ENCODE results near the gene SAMD4B. TPM values are rescaled to one million over a fixed set of nuclear protein-coding genes. Genes with fewer than 3 reads are reported as not detected.

Gene SAMD4B
- total and polyA plus RNA-seq, 2 donors from 2014 or later = 92.9 to 100 TPM

DNA sequence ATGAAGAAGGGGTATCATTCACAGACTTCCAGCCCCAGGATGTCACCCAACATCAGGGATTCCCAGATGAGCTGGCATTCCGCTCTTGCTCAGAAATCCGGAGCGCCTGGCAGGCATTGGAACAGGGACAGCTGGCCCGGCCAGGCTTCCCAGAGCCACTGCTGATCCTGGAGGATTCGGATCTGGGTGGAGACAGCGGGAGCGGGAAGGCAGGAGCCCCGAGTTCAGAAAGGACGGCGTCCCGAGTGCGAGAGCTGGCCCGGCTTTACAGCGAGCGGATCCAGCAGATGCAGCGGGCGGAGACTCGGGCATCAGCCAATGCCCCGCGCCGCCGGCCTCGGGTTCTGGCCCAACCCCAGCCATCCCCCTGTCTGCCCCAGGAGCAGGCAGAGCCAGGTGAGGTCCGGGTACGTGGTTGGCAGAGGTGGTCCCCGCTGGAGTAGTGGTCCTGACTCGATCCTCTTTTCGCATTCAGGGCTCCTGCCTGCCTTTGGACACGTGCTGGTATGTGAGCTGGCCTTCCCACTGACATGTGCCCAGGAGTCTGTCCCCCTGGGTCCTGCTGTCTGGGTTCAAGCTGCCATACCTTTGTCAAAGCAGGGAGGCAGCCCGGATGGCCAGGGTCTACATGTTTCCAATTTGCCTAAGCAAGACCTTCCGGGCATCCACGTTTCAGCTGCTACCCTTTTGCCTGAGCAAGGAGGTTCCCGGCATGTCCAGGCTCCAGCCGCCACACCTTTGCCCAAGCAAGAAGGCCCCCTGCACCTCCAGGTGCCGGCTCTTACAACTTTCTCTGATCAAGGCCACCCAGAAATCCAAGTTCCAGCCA, 81.3 kb downstream of the SAMD4B start:
- intact Hi-C loops (cut with DNase I) = no loop called here
- TF ChIP-seq, protein P1, sequence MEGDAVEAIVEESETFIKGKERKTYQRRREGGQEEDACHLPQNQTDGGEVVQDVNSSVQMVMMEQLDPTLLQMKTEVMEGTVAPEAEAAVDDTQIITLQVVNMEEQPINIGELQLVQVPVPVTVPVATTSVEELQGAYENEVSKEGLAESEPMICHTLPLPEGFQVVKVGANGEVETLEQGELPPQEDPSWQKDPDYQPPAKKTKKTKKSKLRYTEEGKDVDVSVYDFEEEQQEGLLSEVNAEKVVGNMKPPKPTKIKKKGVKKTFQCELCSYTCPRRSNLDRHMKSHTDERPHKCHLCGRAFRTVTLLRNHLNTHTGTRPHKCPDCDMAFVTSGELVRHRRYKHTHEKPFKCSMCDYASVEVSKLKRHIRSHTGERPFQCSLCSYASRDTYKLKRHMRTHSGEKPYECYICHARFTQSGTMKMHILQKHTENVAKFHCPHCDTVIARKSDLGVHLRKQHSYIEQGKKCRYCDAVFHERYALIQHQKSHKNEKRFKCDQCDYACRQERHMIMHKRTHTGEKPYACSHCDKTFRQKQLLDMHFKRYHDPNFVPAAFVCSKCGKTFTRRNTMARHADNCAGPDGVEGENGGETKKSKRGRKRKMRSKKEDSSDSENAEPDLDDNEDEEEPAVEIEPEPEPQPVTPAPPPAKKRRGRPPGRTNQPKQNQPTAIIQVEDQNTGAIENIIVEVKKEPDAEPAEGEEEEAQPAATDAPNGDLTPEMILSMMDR (IDR thresholded peaks at IDR 0.05; ENCODE audit: borderline replicate concordance, extremely low read depth, insufficient read depth) = no peak
- Histone ChIP-seq H3K27me3 (ENCODE audit: control insufficient read depth, insufficient read depth, low read length) (no peaks in the 10 kb centered on the region), H3K27ac (ENCODE audit: low read depth in 2 of 2, low read length in 2 of 2) (no peak overlapping the region), H3K4me3 (ENCODE audit: low read length in 3 of 3) (no peak overlapping the region), H3K9ac (ENCODE audit: low read length in 3 of 3) (no peak overlapping the region), H3K9me3 (ENCODE audit: control insufficient read depth in 2 of 3, insufficient read depth in 1 of 3, low read length in 3 of 3) (no peaks in the 10 kb centered on the region), H3K36me3 (ENCODE audit: control insufficient read depth in 2 of 3, insufficient read depth in 3 of 3, low read length in 3 of 3) (peaks cover 0 to 8% (median 2%) of the 10 kb centered on the region in 3 donors), H3K4me1 (ENCODE audit: control insufficient read depth in 2 of 3, insufficient read depth in 2 of 3, low read depth in 1 of 3, low read length in 3 of 3) (peaks cover 0 to 2% (median under 1%) of the 10 kb centered on the region in 3 donors)
- FAIRE-seq = no peak
- DNase-seq = no peak

DNA sequence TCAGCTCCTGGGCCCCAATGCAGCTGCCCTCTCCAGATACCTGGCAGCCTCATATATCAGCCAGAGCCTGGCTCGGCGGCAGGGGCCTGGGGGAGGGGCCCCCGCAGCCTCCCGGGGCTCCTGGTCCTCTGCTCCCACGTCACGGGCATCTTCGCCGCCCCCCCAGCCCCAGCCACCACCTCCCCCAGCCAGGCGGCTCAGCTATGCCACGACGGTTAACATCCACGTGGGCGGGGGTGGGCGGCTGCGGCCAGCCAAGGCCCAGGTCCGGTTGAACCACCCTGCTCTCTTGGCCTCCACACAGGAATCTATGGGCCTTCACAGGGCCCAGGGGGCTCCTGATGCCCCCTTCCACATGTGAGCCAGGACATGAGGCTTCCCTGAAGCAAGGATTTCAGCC, 82.7 kb downstream of the SAMD4B start:
- TF ChIP-seq, protein P1 (IDR thresholded peaks at IDR 0.05; ENCODE audit: borderline replicate concordance, extremely low read depth, insufficient read depth) = no peak
- no peaks in the 10 kb centered on the region for H3K9me3 ChIP-seq (ENCODE audit: control insufficient read depth in 2 of 3, insufficient read depth in 1 of 3, low read length in 3 of 3)
- FAIRE-seq = no peak
- H3K27me3 ChIP-seq (ENCODE audit: control insufficient read depth, insufficient read depth, low read length) = no peaks in the 10 kb centered on the region
- H3K4me3 ChIP-seq (ENCODE audit: low read length in 3 of 3) = no peak overlapping the region
- intact Hi-C loops (cut with DNase I) = no loop called here
- H3K36me3 ChIP-seq (ENCODE audit: control insufficient read depth in 2 of 3, insufficient read depth in 3 of 3, low read length in 3 of 3) = peaks cover 0 to 3% (median 0%) of the 10 kb centered on the region in 3 donors
- peaks cover 0 to 5% (median 3%) of the 10 kb centered on the region in 3 donors for H3K4me1 ChIP-seq (ENCODE audit: control insufficient read depth in 2 of 3, insufficient read depth in 2 of 3, low read depth in 1 of 3, low read length in 3 of 3)
- no peak for DNase-seq
- H3K27ac ChIP-seq (ENCODE audit: low read depth in 2 of 2, low read length in 2 of 2) = no peak overlapping the region
- H3K9ac ChIP-seq (ENCODE audit: low read length in 3 of 3) = no peak overlapping the region

DNA sequence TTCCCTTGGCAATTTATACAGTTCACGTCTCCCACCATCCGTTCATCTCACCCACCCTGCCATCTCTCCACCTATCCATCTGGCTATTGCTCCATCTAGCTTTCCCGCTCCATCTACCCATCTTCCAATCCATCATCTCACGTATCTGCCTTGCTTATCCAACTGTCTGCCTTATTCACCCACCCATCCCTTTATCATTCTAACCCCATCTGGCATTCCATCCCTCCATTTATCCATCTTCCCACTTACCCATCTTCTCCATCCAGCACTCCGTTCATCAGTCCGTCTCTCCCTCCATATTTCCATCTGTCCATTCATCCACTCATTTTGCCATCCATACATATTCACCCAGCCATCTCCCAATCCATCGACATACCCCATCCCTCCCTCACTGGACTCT, 83.5 kb downstream of the SAMD4B start:
- H3K4me1 ChIP-seq (ENCODE audit: control insufficient read depth in 2 of 3, insufficient read depth in 2 of 3, low read depth in 1 of 3, low read length in 3 of 3) = peaks cover 0 to 5% (median 3%) of the 10 kb centered on the region in 3 donors
- no peaks in the 10 kb centered on the region for H3K27me3 ChIP-seq (ENCODE audit: control insufficient read depth, insufficient read depth, low read length)
- no peak for DNase-seq
- H3K4me3 ChIP-seq (ENCODE audit: low read length in 3 of 3) = no peak overlapping the region
- no peaks in the 10 kb centered on the region for H3K36me3 ChIP-seq (ENCODE audit: control insufficient read depth in 2 of 3, insufficient read depth in 3 of 3, low read length in 3 of 3)
- H3K27ac ChIP-seq (ENCODE audit: low read depth in 2 of 2, low read length in 2 of 2) = no peak overlapping the region
- H3K9me3 ChIP-seq (ENCODE audit: control insufficient read depth in 2 of 3, insufficient read depth in 1 of 3, low read length in 3 of 3) = no peaks in the 10 kb centered on the region
- no peak for FAIRE-seq
- intact Hi-C loops (cut with DNase I) = no loop called here
- H3K9ac ChIP-seq (ENCODE audit: low read length in 3 of 3) = no peak overlapping the region
- TF ChIP-seq, protein P1 (IDR thresholded peaks at IDR 0.05; ENCODE audit: borderline replicate concordance, extremely low read depth, insufficient read depth) = no peak
